DOHH2 (cell line): Measurements from ENCODE around the gene HLA-DOB.

ENCODE experiments used
- EZH2phosphoT487 ChIP-seq: fragments of 200-600 bp; sonication (generic); IDR thresholded peaks from 2 replicates; pipeline ENCODE4 v1.6.1; 2017; ENCODE audit warnings: borderline replicate concordance, mild to moderate bottlenecking, antibody characterized with exemption, low read length, moderate library complexity, mixed read lengths
- TF ChIP-seq, protein P1 (sequence below): fragments of 200-600 bp; sonication (generic); IDR thresholded peaks from one replicate; pipeline ENCODE4 v1.5.1; 2014; ENCODE audit warnings: antibody characterized with exemption, mild to moderate bottlenecking, low read depth, low read length; ENCODE audit not compliant: poor library complexity, severe bottlenecking

GRCh38 chr6:32815115-32815514, 1.7 kb downstream of the HLA-DOB start:
- TF ChIP-seq, protein P1, sequence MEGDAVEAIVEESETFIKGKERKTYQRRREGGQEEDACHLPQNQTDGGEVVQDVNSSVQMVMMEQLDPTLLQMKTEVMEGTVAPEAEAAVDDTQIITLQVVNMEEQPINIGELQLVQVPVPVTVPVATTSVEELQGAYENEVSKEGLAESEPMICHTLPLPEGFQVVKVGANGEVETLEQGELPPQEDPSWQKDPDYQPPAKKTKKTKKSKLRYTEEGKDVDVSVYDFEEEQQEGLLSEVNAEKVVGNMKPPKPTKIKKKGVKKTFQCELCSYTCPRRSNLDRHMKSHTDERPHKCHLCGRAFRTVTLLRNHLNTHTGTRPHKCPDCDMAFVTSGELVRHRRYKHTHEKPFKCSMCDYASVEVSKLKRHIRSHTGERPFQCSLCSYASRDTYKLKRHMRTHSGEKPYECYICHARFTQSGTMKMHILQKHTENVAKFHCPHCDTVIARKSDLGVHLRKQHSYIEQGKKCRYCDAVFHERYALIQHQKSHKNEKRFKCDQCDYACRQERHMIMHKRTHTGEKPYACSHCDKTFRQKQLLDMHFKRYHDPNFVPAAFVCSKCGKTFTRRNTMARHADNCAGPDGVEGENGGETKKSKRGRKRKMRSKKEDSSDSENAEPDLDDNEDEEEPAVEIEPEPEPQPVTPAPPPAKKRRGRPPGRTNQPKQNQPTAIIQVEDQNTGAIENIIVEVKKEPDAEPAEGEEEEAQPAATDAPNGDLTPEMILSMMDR, result no peak
- no peak for TF ChIP-seq EZH2phosphoT487
